ENCODE results near the gene SART3.
A peak's percentile ranks its signal among the peaks of the same experiment; 100 is the strongest.
"Not testable (repeated sequence)": the region's sequence is repeated elsewhere in the genome, so short reads cannot be mapped to it uniquely, and the experiment has no call there.

Gene SART3

DNA sequence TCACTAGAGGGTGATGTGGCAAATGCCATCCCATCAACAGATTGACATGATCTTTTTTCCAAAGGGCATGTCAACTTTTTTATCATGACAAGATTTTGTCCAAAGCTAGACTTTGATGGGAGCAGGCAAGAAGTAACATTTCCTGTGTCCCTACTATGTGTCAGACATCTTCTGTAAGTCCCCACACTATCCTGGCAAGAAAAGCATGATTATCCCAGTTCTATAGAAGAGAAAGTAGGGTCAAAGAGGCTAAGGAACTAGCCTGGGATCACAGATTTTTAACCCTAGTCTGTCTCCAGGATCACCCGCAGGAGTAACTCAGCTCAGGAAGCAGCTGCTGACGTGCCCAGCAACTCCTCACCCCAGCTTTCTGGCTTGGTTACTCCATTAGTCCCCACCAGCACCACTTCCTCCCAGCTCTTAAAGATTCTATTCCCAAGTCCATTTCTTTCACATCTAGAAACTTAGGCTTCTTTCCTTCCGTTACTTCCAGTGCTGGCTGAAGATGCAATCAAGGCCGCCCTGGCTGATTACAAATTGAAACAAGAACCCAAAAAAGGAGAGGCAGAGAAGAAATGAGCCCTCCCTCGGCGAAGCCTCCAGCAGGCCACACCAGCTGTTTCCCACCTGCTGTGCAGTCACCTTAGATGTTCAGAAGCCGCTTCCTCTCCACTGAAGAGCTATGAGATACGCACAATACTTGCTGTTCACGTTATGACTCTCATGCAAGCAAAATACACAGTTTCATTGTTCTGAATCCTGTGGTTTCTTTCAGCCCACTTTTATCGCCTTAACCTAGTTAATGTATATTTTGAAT is 7.6 kb upstream of the SART3 start:
- FAIRE-seq = no peak
- DNase-seq (ENCODE audit: insufficient read length, low spot score) = no peak

DNA sequence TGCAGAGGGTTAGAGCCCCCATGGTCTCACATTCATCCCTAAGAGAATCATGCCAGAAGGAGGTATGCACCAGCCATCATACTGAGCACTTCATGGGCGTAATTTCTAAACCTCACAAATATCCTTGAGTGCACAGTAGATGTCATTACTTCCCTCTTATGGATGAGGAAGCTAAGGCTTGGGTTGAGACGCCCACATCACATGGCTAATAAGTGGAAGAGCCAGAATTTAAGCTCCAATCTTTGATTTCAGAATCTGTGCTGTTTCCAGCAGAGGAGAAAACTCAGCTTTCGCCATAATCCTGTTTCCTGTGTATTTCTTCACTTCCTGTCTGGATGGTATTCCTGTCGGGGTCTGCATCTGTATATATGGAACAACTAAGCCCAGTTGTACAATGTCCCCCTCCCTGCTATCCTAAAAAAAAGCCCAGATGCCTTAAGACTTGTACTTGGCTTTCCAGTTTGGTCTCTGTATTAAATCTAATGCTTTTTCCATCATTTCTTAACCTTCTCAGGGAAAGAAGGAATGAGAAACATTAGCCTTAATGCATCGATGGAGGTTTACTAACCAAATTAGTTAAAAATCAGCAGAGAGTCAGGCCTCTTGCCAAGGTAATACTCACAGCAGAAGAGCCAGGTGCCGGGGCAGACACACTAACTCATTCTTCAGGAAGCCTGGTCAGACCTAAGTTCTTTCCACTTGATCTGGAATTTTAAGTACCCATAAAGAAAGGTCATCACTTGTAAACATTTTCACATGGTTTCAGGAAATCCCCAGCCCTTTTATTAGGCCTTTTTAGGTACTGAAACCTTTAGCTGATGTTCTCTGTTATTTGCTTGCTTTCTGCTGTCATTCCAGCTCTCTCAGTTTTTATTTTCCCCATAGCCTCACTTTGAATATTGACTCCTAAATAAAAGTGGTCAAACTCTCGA is 6.7 kb upstream of the SART3 start:
- no peak for TF ChIP-seq POLR2A (IDR thresholded peaks at IDR 0.05; ENCODE audit: low read depth, low read length)
- DNase-seq (ENCODE audit: insufficient read length, low spot score) (no peak), FAIRE-seq (no peak)

More for the DNA sequence above, 7.6 kb upstream of the SART3 start:
- no peak for TF ChIP-seq POLR2A (IDR thresholded peaks at IDR 0.05; ENCODE audit: low read depth, low read length)

DNA sequence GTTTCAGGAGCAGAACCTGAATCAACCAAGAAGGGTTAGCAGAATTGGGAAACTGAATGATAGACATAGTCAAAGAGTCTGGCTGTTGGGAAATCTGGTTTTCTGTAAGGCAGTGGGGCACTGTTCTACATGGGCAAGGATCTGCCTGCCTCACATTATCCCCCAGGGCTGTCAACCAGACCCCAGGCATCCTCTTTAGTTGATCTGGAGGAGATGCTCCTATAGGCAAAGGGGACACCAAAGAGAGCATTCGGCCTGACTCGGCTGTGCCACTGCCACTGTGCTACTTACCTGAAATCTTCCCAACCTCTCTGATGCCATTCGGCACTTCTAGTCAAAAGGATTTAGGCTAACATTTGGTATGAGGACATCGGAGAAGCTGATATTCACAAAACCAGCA is 5.5 kb upstream of the SART3 start:
- TF ChIP-seq POLR2A (IDR thresholded peaks at IDR 0.05; ENCODE audit: low read depth, low read length) = no peak
- FAIRE-seq = no peak
- no peak for DNase-seq (ENCODE audit: insufficient read length, low spot score)

DNA sequence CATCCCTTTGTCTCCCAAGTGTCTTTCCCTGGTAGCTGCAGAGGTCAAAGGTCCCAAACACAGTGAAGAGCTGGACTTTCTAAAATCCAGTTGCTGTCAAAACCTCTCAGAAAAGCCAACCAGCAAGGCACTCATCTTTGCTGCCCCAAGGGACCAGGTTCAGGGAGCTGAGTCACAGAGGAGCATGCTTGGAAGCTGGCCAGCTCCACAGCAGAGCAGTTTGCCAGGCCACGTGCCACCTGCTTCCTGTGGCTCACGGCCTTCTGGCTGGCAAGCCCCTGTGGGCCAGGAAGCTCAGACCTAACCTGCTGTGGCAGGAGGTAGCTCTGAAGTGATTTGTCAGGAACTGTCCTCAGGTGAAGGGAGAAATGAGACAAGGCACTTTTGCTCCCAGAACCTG is 5.0 kb upstream of the SART3 start:
- TF ChIP-seq POLR2A (IDR thresholded peaks at IDR 0.05; ENCODE audit: low read depth, low read length) = no peak
- FAIRE-seq (peak; percentile 92), DNase-seq (ENCODE audit: insufficient read length, low spot score) (peak; percentile 69)

DNA sequence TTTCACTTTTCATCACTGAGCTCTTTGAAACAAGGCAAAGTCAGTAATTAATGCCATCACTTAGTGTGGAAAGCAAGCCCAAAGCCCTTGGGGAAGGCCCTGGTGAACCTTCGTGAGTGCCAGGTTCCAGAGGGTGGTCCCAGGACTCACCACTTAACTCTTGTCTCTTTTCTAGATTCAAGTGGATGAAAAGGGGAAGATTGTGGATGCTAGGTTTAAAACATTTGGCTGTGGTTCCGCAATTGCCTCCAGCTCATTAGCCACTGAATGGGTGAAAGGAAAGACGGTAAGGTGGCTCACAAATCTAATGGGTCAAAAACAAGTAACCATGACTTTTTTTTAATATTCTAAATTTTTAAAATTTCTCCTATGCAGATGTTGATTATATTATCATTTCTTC is 4.2 kb upstream of the SART3 start:
- FAIRE-seq (no peak), DNase-seq (ENCODE audit: insufficient read length, low spot score) (no peak)
- no peak for TF ChIP-seq POLR2A (IDR thresholded peaks at IDR 0.05; ENCODE audit: low read depth, low read length)

DNA sequence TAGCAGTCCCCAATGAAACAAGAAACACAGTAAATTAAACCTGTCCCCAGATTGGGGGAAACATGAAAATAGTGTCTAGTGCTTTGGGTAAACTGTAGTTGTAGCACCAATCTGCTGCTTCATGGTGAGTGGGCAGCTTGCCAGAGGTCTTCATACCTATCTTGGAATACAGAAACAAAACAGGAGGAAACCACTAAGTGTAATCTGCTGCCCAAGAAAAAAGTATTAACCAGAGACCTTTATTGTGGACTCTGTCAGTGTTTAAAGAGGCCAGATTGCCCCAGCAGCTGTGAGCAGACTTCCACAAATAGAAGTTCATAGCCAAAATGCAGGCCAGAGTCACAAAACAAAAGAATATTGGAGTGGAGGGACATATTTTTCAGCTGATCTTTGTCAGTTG is 3.8 kb upstream of the SART3 start:
- DNase-seq (ENCODE audit: insufficient read length, low spot score) = no peak
- FAIRE-seq = no peak
- no peak for TF ChIP-seq POLR2A (IDR thresholded peaks at IDR 0.05; ENCODE audit: low read depth, low read length)

DNA sequence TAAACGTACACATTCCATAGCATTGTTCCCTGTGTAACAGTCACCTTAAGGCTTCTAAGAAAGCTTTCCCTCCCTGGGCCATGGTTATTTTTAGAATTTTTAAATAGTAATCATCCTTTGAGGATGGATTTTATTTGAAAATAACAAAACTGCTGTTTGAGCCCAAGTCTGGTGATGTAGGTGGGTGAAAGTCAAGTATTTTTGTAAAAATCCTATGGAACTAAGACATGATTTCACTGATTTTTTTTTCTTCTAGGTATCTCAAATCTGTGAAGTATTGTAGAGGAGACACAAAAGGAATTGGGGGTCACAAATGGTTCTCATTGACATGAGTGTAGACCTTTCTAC is 2.8 kb upstream of the SART3 start:
- DNase-seq (ENCODE audit: insufficient read length, low spot score) = no peak
- no peak for TF ChIP-seq POLR2A (IDR thresholded peaks at IDR 0.05; ENCODE audit: low read depth, low read length)
- no peak for FAIRE-seq

DNA sequence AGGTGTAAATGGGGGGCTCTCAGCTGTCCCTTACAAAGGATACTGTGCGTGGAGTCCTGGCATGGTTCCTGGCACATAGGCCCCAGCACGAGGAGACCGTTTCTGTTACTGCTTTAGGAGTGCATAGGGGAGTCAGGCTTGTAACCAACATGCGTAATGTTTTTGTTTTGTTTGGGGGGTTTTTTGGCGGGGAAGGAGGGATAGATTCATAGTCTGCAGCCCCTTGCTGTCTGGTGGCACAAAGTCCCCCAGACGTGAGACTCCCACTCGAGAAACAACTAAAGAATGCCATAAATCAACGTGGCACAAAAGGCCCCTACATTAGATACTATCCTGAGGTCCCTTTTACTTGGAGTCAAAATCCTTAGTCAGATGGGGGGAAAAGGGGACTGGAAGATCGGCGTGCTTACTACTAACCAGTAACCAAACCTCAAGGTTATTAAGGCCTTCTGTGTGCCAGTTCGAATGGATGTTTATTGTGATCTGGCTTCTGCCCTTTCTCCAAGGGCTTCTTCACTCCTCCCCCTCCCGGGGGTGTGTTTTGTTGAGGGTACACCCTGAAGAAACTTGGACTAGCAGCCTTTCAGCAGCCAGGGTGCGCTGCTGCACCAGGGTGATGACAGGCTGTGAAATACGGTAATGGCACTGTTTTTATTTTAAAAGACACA is 2.3 kb upstream of the SART3 start:
- FAIRE-seq = peak; percentile 83
- peak; percentile 79 for DNase-seq (ENCODE audit: insufficient read length, low spot score)
- TF ChIP-seq POLR2A (IDR thresholded peaks at IDR 0.05; ENCODE audit: low read depth, low read length) = no peak

DNA sequence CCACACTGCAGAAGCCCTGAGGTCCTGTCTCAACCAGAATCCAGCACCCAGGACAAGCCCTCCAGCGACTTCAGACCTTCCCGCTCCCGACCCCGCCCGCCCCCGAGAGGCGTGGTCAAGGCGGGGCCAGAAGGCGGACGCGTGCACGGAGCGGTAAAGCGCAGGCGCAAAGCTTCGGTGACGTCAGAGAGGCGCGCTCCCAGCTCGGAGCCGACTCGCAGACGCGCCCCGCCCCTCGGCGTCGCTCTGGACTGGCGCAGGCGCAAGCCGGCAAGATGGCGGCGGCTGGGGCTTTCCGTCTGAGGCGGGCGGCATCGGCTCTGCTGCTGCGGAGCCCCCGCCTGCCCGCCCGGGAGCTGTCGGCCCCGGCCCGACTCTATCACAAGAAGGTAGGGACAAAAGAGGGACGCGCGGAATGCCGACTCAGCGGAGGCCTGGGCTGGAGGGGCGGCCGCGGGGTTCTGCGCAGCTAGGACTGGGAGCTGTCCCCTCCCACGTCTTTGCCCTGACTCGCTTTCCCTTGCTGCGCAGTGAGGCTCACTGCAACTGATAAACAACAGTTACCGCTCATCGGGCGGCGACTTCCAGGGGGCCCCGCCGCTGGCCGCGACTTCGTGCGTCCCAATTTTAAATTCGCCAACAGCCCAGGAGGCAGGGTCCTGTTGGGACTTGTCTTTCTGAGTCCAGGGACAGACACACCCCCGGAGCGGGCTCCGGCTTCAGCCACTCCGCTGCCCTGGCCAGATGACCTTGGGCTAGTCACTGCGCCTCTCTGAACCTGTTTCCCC is 1.6 kb upstream of the SART3 start, which contains the start of gene ISCU:
Gene ISCU (plus strand): TSS at position 249 of the 788 bp plus-strand sequence. CDS start 27 bp downstream, at position 276.
- FAIRE-seq (no peak), DNase-seq (ENCODE audit: insufficient read length, low spot score) (peak; percentile 78)
- peak; percentile 82 for TF ChIP-seq POLR2A (IDR thresholded peaks at IDR 0.05; ENCODE audit: low read depth, low read length)

DNA sequence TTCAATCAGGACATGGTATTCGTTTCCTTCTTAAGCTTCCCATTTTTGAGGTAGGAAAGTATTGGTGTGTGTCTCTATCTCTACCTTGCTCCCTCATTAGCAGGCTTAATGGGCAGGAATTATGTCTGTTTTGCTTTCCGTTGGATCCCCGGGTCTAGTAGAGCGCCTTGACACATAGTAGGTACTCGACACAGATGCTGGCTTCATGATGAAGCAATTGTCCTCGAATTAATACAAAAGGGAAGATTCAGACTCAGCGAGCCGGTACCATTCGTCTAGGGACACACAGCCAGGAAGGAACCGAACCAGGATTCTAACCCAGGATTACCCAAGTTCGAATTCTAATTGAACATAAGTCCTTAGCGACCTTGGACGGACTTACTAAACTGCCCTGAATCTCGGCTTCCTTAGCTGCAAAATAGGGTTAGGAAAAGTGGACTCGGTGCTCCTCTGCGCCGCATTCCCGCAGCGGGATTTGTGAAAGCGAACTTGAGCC is 927 bp upstream of the SART3 start:
- DNase-seq (ENCODE audit: insufficient read length, low spot score) = no peak
- FAIRE-seq = no peak
- no peak for TF ChIP-seq POLR2A (IDR thresholded peaks at IDR 0.05; ENCODE audit: low read depth, low read length)

DNA sequence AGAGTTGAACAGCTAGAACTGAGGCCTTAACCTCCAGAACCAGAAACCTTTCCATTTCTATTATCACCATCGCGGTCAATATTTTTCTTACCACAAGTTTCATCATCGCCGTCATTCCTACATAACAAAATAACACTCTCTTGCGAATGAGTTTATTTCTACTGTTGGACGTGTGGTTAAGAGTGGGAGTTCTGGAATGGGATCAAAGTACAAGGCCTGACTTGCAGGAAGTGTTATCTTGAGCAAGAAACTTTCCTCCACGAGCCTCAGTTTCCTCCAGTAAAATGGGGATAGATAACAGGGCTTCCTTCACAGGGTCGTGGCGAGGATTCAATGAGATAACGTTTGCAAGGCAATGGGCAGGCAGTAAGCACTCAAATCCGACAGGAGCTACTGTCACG is 652 bp downstream of the SART3 start:
- no peak for TF ChIP-seq POLR2A (IDR thresholded peaks at IDR 0.05; ENCODE audit: low read depth, low read length)
- FAIRE-seq (no peak), DNase-seq (ENCODE audit: insufficient read length, low spot score) (no peak)

DNA sequence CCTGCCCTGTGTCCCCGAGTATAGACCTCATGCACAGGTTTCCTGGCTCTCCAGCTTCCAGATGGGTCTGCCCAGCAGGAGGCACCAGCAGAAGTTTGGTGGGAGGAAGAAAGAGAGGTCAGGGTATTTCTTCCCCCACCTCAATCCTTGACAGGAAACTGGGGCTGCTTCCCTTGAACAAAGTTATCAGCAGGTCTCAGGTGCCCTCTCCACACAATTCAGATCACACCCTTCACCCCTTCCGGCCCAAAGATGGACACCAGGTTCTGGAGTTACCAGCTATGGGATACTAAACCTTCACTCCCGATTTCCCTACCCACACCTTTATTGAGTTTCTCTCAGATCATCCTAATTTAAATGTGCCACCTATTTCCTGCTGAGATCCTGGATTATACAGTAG is 1.2 kb downstream of the SART3 start:
- no peak for TF ChIP-seq POLR2A (IDR thresholded peaks at IDR 0.05; ENCODE audit: low read depth, low read length)
- FAIRE-seq (no peak), DNase-seq (ENCODE audit: insufficient read length, low spot score) (no peak)

DNA sequence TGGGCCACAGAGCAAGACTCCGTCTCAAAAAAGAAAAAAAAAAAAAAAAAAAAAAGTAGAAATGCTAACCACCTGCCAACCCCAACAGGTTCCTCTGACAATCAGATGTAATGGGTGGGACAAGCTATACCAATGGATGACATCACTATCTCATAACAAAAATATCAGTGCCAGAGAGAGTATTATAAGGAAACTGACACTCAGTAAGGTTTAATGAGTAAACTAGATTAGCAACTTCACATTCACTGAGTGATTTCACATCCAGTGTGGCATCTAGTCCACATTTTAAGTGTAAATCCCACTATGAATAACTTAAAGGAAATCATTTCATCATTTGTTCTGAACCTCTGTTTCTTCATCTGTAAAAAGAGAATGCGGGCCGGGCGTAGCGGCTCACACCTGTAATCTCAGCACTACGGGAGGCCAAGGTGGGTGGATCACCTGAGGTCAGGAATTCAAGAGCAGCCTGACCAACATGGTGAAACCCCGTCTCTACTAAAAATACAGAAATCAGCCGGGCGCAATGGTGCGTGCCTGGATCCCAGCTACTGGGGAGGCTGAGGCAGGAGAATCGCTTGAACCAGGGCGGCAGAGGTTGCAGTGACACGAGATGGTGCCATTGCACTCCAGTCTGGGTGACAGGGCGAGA is 1.8 kb downstream of the SART3 start:
- FAIRE-seq (no peak), DNase-seq (ENCODE audit: insufficient read length, low spot score) (no peak)
- TF ChIP-seq POLR2A (IDR thresholded peaks at IDR 0.05; ENCODE audit: low read depth, low read length) = no peak

DNA sequence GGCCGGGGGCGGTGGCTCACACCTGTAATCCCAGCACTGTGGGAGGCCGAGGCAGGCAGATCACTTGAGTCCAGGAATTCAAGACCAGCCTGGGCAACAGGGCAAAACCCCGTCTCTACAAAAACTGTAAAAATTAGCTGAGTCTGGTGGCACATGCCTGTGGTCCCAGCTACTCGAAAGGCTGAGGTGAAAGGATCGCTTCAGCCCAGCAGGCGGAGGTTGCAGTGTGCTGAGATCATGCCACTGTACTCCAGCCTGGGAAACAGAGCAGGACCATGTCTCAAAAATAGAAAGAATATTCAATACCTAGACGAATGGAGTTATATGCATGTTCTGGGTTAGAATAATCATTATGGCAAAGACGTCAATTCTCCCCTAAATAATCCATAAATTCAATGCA is 5.6 kb downstream of the SART3 start:
- not testable (repeated sequence) for DNase-seq (ENCODE audit: insufficient read length, low spot score); FAIRE-seq
